Fibroblast of skin of right biceps (primary cell): Measurements from ENCODE around the gene BRICD5.

Source experiments
- DNase-seq: peaks from one replicate; pipeline ENCODE4 v3.0.0-alpha.2; 2013

The BRICD5 gene

DNA sequence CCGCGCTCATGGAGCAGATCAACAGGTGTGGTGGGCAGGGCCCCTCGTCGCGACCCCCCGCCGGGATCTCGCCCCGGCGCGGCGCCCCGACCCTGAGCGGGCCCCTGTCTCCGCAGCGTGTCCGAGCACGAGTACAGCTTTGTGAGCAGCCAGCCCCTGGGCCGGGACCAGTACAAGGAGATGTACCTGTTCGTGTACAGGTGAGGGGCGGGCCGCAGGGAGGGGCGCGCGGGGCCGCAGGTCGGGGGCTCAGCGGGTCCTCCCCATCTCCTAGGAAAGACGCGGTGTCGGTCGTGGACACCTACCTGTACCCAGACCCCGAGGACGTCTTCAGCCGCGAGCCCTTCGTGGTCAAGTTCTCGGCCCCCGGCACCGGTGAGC lies 26.4 kb upstream of the BRICD5 start:
- DNase-seq: no peak

DNA sequence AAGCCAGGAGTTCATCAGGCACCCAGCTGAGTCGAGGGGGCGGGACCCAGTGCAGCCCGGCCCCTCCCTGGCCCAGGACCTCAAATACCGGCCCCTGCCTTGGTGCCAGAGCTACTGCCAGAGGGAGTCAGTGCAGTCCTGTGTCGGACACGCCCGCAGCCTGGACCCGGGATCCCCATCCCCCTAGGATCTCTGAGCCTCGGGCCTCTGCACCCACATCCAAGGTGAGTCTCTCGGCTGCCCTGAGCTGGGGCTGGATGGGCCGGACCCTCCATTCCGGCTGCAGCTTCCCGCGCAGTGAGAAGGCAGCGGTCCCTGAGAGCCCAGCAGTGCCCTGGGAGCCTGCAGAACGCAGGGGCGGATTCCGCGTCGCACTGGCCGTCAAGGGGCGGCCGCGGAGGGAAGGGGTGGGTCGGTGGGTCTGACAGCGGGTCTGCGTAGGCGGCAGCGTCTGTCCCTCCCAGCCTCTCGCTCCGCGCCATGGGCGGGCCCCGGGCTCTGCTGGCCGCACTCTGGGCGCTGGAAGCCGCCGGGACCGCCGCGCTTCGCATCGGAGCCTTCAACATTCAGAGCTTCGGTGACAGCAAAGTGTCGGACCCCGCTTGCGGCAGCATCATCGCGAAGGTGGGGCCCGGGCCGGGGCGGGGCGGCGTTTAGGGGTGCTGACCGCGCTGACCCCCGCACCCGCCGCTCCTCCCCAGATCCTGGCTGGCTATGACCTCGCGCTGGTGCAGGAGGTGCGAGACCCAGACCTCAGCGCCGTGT lies 25.9 kb upstream of the BRICD5 start, which contains the start of gene DNASE1L2:
Gene DNASE1L2, plus strand, starts transcription at position 108 of the 765 bp plus-strand sequence. Its CDS starts 373 bp downstream, at position 481.
- no peak for DNase-seq

DNA sequence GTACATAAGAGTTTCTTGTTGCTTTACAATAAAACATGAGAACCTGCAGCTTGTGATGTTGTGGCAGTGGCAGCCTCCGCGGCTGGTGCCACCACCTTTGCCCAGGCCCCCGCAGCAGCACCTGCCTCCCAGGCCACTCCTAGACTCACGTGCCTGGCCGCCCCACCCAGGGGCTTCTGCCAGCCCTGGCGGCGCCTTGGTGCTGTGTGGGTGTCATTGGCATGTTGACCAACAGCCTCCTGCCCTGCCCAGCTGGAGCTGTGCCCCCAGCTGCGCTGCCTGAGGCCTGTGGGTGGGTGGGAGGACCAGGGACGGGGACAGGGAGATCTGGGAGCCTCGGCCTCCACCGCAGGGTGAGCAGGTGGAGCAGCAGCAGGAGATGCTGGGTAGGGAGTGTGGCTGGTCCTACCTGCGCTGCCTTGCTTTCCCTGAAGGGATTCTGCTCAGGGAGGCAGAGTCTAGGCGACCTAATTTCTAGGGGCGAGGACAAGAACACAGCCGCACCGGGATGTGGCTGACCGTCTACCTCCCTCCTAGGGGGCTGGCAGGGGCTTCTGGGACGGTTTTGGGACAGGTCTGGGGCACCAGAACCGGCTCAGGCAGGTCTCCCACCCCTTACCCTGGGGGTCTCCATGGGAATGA lies 25.2 kb upstream of the BRICD5 start:
- DNase-seq: no peak

DNA sequence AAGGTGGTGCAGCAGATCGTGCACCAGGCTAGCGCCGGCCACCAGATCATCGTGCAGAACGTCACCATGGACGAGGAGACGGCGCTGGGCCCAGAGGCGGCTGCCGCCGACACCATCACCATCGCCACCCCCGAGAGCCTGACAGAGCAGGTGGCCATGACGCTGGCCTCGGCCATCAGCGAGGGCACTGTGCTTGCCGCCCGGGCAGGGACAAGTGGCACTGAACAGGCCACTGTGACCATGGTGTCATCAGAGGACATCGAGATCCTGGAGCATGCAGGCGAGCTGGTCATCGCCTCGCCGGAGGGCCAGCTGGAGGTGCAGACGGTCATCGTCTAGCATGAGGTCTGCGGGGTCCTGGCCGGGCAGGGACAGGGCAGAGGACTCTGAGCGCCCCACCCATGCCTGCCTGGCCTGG lies 24.6 kb upstream of the BRICD5 start:
- DNase-seq: no peak

DNA sequence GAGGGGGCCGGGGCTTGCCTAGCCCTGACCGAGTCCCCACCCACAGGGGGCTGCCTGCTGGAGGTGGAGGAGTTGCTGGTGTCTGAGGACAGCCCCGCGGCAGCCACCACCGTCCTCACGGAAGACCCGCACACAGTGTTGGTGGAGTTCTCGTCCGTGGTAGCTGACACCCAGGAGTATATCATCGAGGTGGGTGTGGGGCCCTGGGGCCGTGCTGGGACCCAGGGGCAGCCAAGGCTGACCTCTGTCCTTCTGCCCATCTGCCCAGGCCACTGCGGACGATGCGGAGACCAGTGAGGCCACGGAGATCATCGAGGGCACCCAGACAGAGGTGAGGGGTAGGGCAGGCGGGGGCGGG lies 24.1 kb upstream of the BRICD5 start:
- no peak for DNase-seq

DNA sequence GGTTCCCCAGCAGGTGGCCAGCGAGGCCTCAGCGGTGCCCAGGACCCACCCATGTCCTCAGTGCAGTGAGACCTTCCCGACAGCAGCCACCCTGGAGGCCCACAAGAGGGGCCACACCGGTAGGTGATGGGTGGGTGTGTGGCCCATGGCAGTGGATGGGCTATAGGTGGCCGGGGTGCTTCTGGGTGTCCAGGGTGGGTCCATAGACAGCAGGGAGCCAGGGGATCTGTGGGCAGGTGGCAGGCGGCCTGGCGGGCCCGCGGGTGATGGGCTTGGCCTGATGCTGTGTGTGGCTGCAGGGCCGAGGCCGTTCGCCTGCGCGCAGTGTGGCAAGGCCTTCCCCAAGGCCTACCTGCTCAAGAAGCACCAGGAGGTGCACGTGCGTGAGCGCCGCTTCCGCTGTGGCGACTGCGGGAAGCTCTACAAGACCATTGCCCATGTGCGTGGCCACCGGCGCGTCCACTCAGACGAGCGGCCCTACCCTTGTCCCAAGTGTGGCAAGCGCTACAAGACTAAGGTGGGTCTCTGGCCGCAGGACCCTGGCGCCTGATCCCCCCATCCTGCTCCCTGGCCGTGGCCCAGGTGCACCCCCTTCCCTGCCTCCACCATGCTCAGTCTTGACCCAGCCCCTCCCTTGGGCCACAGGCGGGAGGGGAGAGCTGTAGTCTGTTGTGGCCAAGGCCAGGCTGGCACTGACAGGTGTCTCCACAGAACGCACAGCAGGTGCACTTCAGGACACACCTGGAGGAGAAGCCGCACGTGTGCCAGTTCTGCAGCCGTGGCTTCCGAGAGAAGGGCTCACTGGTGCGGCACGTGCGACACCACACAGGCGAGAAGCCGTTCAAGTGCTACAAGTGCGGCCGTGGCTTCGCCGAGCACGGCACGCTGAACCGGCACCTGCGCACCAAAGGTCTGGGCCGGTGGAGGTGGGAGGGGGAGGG lies 23.5 kb upstream of the BRICD5 start:
- DNase-seq: no peak

DNA sequence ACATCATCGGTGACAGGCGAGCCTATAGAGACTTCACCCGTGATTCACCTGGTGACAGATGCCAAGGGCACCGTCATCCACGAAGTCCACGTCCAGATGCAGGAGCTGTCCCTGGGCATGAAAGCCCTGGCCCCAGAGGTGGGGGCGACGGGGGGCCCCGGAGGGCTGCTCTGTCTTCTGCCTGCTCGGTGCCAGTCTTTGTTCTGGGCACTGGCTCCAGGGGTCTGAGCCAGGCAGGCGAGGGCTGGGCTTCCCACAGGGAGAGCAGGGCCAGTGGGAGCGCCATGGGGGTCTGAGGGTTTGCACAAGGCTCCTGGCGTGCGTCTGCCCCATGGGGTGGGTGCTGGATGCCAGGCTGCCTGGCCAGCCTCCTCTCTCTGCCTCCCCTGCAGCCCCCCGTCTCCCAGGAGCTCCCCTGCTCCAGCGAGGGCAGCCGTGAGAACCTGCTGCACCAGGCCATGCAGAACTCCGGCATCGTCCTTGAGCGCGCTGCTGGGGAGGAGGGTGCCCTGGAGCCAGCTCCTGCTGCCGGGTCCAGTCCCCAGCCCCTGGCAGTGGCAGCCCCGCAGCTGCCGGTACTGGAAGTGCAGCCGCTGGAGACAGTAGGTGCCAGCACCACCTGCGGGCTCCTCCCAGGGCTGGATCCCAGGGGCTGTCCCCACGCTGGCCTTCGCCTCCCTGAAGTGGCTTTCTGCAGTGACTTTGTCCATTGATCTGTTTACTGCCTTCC lies 22.5 kb upstream of the BRICD5 start:
- no peak for DNase-seq

DNA sequence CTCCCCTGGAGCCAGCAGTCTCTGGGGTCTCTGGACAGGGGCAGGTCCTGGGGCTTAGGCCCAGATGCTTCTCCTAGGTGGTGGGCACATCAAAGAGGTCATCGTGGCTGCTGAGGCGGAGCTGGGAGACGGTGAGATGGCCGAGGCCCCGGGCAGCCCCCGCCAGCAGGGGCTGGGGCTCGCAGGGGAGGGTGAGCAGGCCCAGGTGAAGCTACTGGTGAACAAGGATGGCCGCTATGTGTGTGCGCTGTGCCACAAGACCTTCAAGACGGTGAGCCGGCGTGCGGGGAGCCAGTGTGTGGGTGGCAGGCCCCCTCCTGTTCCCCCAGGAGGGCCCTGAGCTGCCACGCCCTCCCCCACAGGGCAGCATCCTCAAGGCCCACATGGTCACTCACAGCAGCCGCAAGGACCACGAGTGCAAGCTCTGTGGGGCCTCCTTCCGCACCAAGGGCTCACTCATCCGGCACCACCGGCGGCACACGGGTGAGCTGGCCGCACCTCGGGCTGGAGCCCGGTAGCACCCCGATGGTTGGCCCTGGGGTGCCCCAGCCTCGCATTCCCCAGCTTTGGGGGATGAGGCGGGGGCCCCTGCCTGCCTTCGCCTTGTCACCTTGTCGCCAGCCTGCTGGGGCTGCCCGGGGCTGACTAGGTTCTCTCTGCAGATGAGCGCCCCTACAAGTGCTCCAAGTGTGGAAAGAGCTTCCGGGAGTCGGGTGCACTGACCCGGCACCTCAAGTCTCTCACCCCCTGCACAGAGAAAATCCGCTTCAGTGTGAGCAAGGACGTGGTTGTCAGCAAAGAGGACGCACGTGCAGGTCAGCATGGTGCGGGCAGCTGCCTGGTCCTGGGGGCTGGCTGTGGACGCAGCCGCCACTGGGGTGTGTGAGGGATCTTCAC lies 21.7 kb upstream of the BRICD5 start:
- no peak for DNase-seq

DNA sequence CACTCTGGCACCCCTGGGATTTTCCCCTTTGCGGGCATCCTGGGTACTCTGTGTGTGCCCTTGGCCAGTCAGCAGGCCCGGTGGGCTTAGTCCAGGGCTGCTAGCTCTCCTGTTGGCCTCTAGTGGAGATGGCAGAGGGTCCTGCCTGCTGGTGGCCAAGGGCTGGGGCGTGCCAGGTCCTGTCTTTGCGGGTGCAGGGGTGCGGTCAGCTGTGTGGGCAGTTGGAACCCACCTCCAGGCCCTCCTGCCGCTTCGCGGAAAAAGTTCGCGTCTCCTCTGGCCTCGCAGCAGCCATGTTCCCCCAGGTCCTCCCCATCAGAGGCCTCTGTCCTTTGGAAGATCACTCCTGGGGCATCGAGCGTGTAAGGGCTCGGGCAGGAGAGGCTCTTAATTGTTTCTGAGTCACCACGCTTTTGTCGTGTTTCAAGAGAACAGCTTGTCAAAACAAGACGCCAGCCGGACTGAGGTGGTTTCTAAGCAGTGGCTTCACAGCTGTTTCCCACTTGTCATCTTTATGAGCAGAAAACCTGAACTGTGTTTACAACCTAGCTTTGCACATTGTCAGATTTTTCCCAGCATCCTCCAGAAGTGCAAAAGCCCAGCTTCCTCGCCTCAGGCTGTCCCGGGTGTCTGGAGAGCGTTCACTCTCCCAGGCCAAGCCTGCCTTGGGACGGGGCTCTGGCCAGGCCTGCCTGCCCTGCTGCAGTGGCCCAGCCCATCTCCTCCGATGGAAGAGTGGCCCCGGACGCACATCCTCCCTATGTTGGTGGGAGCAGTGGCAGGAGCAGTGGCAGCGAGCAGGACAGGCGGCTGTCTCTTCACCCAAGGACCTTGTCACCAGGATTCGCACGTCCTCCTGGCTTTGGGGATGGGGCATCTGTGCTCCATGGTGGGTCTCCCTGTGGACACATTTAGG lies 20.6 kb upstream of the BRICD5 start:
- no peak for DNase-seq

DNA sequence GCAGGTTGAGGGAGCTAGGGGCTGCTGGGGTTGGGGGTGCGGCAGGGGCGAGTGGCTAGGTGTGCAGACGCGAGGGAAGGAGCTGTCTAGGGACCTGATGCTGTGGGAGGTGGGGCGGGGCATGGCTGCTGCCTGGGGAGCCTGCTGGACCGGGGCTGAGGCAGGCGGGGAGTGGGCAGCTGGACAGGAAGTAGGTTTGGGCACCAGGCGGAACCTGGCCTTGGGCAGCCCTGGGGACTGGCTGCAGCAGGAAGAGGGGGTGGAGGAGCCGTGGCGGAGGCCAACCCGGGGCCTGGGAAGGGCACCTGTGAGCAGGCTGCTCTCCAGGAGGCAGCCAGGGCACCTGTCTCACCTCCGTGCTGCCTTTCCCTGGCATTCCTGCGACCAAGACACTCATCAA lies 19.7 kb upstream of the BRICD5 start:
- no peak for DNase-seq

DNA sequence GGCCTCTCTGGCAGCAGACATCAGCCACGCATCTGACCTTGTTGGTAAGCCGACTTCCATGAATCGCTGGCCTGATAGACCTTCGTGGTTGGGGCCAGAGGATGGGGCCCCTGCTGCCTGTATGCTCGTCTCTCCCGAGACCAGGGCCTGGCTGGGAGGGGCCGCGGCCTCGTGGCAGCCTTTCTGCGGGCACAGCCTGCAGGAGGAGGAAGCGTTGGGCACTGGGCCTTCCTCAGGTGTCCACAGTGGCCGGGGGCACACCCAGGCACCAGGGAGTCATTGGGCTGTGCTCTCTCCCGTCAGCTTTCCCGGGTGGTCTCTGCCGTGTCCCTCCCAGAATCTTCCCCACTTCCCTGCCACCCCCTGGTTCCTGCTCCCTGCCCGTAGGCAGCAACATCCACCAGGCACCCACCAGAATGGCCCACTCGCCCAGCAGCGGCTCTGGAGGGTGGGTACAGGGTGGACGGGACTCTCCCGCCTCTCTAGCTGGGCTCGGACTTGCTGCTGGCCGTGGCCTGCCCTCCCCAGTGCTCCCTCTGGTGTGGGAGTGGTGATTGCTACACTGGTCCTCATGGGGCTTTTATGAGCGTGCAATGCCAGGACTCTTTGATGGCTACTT lies 19.1 kb upstream of the BRICD5 start:
- no peak for DNase-seq

DNA sequence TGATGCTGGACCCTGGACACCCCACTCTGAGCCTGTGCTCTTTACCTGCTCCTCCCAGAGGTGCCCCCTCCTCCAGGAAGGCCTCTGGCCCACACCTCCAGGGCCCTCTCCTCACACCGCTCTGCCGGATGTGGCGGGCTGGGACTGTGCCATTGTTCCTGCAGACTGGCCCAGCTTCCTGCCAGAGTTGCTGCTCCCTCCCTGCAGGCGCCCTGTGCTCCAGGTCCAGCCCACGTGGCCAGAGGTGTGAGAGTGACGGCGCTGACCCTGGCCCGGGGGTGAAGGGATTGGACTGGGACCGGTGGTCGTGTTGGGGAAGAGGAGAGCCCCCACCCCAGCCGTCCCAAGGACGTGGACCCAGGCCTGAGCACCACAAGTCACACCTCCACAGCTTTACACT lies 18.4 kb upstream of the BRICD5 start:
- DNase-seq: no peak

DNA sequence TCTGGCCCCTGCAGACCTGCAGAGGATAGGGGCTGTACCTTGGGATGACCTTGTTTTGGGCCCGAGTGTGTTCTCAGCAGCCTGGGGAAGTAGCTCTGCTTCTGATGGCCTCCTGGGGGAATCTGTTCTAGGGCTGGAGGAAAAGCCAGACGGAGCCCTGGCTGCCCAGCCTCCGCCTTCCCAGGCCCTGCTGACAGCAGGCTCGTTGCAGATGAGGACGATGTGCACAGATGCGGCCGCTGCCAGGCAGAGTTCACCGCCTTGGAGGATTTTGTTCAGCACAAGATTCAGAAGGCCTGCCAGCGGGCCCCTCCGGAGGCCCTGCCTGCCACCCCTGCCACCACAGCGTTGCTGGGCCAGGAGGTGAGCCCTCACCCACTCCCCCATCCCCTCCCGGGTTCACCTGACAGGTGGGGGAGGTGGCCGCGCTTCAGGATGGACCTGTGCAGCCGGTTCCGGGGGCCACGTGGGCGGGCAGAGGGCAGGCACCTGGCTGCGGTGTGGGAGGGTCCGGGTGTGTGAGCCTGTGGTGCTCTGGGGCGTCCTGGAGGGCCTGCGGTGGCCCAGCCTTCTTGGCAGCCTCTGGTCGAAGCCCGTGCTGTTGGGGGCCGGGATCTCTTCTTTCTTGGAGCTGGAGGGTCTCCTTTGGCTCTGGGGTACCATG lies 17.6 kb upstream of the BRICD5 start:
- no peak for DNase-seq

DNA sequence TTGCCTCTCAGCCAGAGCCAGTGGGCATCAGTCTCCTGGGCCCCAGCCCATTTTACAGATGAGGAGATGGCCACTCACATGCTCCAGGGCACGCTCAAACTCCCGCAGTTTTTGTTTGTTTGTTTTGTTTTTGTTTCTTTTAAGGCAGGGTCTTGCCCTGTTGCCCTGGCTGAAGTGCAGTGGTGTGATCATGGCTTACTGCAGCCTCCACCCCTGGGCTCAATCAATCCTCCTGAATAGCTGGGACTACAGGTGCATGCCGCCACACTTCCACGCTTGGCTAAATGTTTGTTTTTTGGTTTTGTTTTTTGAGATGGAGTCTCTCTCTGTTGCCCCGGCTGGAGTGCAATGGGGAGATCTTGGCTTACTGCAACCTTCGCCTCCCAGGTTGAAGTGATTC lies 16.3 kb upstream of the BRICD5 start:
- no peak for DNase-seq

DNA sequence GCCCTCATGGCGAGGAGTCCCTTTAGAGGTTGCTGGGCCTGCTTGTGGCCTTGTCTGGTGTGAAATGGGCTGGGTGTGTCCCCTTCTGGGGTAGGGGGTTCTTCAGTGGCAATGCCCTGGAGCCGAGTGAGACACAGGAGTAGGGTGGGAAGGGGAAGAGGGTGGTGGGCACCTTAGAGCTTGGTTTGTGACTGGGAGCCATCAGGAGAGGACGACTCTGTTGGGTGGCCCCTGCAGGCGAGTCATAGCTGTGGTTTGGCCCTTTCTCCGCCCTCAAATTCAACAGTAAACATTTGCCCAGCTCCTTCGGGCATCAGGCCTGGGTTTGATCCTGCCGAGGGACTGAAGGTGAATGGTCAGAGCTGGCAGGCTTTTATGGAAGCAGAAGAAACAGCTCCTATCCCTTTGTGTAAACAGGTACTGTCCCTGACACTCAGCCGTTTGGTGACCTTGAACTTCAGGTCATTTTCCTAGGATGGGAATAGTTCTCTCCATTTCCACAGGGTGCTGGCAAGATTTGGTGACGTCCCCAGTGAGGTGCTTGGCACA lies 15.7 kb upstream of the BRICD5 start:
- no peak for DNase-seq

DNA sequence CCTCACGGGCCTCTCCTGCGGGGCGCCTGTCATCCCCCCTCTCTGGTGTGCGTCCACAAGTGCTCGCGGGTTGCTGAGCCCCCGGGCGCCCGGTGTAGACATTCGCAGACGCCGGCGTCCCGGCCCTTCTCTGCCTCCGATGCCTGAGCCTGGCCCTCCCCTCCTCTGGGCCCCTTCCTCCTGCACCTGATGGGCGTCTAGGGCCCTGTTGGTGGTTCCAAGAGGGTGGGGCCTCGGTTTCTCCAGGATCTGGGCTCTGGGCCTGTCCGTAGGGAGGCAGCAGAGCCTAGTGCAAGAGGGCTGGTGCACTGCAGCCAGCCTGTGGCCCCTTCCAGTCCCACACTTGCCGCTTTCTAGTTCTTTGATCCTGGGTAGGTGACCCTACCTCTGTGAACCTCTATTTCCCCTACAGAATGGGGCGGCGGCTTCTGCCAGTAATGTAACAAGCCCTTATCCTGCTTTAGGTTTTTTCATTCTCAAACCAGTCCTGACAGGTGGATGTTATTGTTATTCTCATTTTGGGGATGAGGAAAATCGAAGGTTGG lies 13.4 kb upstream of the BRICD5 start:
- DNase-seq: peak; percentile 39

DNA sequence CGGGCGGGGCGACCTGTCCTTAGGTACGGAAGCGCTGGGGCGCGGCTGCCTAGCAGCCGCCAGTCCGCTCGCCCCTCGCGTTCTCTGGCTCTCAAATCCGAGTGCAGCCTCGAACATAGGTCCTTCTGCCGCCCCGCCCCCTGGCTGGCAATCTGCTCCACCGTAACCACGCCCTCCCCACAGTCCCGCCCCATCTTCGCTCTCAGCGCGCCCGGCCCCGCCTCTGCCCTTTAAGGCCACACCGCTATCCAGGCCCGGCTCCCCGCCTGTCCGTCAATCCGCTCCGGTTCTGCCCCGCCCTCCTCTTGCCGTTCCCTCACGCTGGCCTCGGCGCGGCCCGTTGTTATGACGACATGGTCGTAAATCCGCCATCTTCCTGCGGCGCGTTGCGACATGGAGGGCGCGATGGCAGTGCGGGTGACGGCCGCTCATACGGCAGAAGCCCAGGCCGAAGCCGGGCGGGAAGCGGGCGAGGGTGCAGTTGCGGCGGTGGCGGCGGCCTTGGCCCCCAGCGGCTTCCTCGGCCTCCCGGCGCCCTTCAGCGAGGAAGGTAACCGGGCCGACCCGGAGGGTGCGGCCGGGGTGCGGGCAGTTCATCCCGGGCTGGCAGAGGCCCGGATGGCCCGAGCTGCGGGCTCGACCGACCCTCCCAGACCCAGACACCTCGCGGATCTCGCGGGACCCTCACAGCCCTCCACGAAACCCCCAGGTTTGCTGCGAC lies 12.7 kb upstream of the BRICD5 start, which contains the start of gene E4F1:
Gene E4F1, plus strand, starts transcription at position 371 of the 721 bp plus-strand sequence. Its CDS starts 23 bp downstream, at position 394.
- peak; percentile 100 for DNase-seq

DNA sequence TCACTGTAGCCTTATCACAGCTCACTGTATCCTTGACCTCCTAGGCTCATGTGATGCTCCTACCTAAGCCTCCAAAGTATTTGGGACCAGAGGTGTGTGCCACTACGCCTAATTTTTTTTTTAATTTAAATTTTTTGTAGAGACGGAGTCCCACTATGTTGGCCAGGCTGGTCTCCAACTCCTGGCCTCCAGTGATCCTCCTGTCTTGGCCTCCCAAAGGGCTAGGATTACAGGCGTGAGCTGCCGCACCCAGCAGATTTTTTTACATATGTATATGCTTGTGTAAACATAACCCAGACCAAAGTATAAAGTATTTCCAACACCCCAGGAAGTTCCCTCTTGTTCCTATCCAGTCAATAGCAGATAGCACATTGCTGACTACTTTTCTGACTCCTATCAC lies 5.7 kb upstream of the BRICD5 start:
- no peak for DNase-seq

DNA sequence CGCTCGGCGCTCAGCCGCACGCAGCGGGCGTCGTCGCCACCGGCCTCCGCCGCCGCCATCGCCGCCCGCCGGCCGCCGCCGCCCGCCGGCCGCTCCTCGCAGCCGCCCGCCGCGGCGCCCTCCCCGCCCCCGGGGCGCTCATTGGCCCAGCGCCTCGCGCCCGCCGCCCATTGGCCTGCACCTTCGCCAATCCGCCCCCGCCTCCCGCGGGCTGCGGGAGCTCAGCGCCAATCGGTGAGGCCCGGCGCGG lies 4.0 kb upstream of the BRICD5 start, which contains the start of gene PGP:
Gene PGP, minus strand, starts transcription at position 122 of the 250 bp plus-strand sequence. Its CDS starts 63 bp downstream, at position 59.
- no peak for DNase-seq
